ENCODE data around the gene ALKBH4. TPM values are rescaled to one million over a fixed set of nuclear protein-coding genes. Genes with fewer than 3 reads are reported as not detected.

ALKBH4 gene
- total and polyA plus RNA-seq, 2 donors (not counting 3 experiments of a cell fraction or from before 2014, with no cell fraction given) = 5.3 to 10.8 TPM

DNA sequence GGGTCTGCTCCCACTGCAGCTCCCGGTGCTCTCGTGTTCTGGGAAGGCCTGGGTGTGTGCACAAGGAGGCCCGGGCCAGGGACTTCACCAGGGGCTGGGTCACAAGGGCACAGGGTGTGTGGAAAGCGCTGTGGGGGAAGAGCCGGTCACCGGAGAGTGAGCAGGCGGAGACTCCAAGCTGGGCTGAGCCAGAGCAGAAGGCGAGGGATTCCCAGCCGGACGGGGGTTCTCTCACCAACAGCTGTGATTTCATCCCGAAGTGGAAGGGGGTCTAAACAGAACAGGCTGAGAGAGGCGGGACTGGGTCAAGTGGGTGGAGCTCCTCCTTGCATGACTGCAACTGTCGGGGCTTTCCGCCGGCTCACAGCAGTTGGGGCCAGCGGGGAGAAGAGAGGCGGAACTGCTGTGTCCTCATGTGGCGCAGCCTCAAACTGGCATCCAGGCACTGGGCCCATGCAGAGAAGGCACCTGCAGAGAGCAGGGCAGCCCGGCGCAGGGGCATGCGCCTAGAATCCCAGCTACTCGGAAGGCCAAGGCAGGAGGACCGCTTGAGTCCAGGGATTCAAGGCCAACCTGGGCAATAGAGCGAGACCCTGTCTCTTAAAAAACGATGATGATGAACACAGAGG lies 38.9 kb downstream of the ALKBH4 start:
- Histone ChIP-seq H3K27ac (ENCODE audit: insufficient read depth, low read depth, low read length) (no peak overlapping the region), H3K9me1 (replicated peaks; ENCODE audit: control insufficient read depth, extremely low read depth, insufficient read depth, low read length) (no peaks in the 10 kb centered on the region), H4K20me1 (replicated peaks; ENCODE audit: control insufficient read depth, extremely low read depth, insufficient read depth, low read length) (no peaks in the 10 kb centered on the region), H3K9ac (replicated peaks; ENCODE audit: extremely low read depth, insufficient read depth, low read length) (no peak overlapping the region), H3K4me1 (ENCODE audit: control insufficient read depth, extremely low read depth, insufficient read depth, low read length) (no peaks in the 10 kb centered on the region), H3K36me3 (ENCODE audit: control insufficient read depth in 2 of 2, extremely low read depth in 1 of 2, insufficient read depth in 2 of 2, low read length in 2 of 2) (peaks cover 0 to 23% of the 10 kb centered on the region in 2 experiments), H3K4me2 (ENCODE audit: insufficient read depth, low read length) (no peak overlapping the region), H3K79me2 (ENCODE audit: control insufficient read depth, insufficient read depth, low read length) (no peaks in the 10 kb centered on the region), H3K4me3 (replicated peaks in 1 of 3; ENCODE audit: insufficient read depth in 1 of 3, low read depth in 1 of 3, low read length in 3 of 3) (no peak overlapping the region), H3K9me3 (replicated peaks; ENCODE audit: control insufficient read depth, insufficient read depth, low read length) (no peaks in the 10 kb centered on the region), H3K27me3 (ENCODE audit: control insufficient read depth in 2 of 2, insufficient read depth in 2 of 2, low read length in 2 of 2) (no peaks in the 10 kb centered on the region), H2AFZ (ENCODE audit: low read depth, low read length) (no peak overlapping the region)
- no peak for DNase-seq (ENCODE audit: low read depth, low spot score)
- POLR2A ChIA-PET = no interaction called here
- FAIRE-seq = no peak
- dilution Hi-C loops (cut with MboI; ENCODE audit: extremely low pct_ligation_motif_present, low sequenced_read_pairs) = no loop called here
- CTCF ChIA-PET = interaction anchor here (1.2 kb wide), 1 partner anchor 13 kb away, joined by 4 read pairs; no protein-coding TSS in a partner anchor
- intact Hi-C loops (cut with micrococcal nuclease) = loop anchor here (2.0 kb wide), 1 partner anchor 21 kb away; no protein-coding TSS in a partner anchor
- TF ChIP-seq, protein P1, sequence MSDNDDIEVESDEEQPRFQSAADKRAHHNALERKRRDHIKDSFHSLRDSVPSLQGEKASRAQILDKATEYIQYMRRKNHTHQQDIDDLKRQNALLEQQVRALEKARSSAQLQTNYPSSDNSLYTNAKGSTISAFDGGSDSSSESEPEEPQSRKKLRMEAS (IDR thresholded peaks at IDR 0.05; ENCODE audit: insufficient read depth, insufficient read length) = no peak
- TF ChIP-seq EZH2 (IDR thresholded peaks at IDR 0.05; ENCODE audit: borderline replicate concordance, low read depth, low read length, severe bottlenecking) = no peak
- no peak for TF ChIP-seq POLR2A (IDR thresholded peaks at IDR 0.05; ENCODE audit: low read depth, low read length)
- TF ChIP-seq JUN (IDR thresholded peaks at IDR 0.05; ENCODE audit: borderline replicate concordance, insufficient read depth, insufficient read length, low read depth) = no peak
- no peak for TF ChIP-seq FOS (IDR thresholded peaks at IDR 0.05; ENCODE audit: borderline replicate concordance, insufficient read depth, low read length)
- TF ChIP-seq MYC (IDR thresholded peaks at IDR 0.05; ENCODE audit: low read depth, low read length) = no peak
- TF ChIP-seq, protein P2, sequence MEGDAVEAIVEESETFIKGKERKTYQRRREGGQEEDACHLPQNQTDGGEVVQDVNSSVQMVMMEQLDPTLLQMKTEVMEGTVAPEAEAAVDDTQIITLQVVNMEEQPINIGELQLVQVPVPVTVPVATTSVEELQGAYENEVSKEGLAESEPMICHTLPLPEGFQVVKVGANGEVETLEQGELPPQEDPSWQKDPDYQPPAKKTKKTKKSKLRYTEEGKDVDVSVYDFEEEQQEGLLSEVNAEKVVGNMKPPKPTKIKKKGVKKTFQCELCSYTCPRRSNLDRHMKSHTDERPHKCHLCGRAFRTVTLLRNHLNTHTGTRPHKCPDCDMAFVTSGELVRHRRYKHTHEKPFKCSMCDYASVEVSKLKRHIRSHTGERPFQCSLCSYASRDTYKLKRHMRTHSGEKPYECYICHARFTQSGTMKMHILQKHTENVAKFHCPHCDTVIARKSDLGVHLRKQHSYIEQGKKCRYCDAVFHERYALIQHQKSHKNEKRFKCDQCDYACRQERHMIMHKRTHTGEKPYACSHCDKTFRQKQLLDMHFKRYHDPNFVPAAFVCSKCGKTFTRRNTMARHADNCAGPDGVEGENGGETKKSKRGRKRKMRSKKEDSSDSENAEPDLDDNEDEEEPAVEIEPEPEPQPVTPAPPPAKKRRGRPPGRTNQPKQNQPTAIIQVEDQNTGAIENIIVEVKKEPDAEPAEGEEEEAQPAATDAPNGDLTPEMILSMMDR (IDR thresholded peaks at IDR 0.05; ENCODE audit: extremely low read depth in 1 of 2, insufficient read depth in 1 of 2, low read depth in 1 of 2, low read length in 2 of 2) = no peak
- TF ChIP-seq GATA2 (IDR thresholded peaks at IDR 0.05; ENCODE audit: insufficient read depth, insufficient read length, low read depth, low read length) = no peak
- no peak for TF ChIP-seq POLR2AphosphoS5 (IDR thresholded peaks at IDR 0.05; ENCODE audit: insufficient read depth, low read depth, low read length)
- no TSS peak for BruUV-seq (replicated peaks)

Measured in endothelial cell of umbilical vein (primary cell).